CD4-positive, alpha-beta T cell (primary cell): ENCODE results near the gene GATA3. TPM values are rescaled to one million over a fixed set of nuclear protein-coding genes. Genes with fewer than 3 reads are reported as not detected.

Source experiments
- ATAC-seq: fragments of 200-7000 bp; cut with Tn5 transposase; one replicate; pipeline ENCODE4 v1.10.0; 2022; ENCODE audit warnings: mild to moderate bottlenecking; ENCODE audit not compliant: poor library complexity
- CTCF ChIA-PET: fragments of 350-600 bp; sonication (Branson Sonifier 250); formaldehyde crosslinking; loops from one replicate; lab custom pipeline; 2021; ENCODE audit warnings: antibody characterized with exemption, inconsistent platforms; lab: Charles Lee
- POLR2A ChIA-PET: fragments of 350-600 bp; sonication (Branson Sonifier 250); formaldehyde crosslinking; loops from one replicate; lab custom pipeline; 2021; ENCODE audit warnings: antibody characterized with exemption, inconsistent platforms; lab: Charles Lee
- DNase-seq, 14 experiments: peaks; one replicate each; pipeline ENCODE4 v3.0.0-alpha.2; 2013 to 2020; ENCODE audit warnings: mixed read lengths in 2 of 14
- H3K27ac ChIP-seq, 2 donors: one replicate each; pipeline versions ENCODE4 v1.5.1 to v1.7.0; 2013; ENCODE audit warnings: low read length in 2 of 2, low read depth in 1 of 2, mild to moderate bottlenecking in 1 of 2
- H3K27me3 ChIP-seq, 2 experiments: 1 replicate in 1 of 2; 2 replicates in 1 of 2; pipeline versions ENCODE4 v1.6.1 to v1.7.0; 2013; ENCODE audit warnings: low read length in 2 of 2, control low read depth in 1 of 2, mild to moderate bottlenecking in 1 of 2, moderate library complexity in 1 of 2; ENCODE audit not compliant: insufficient read depth in 2 of 2, control insufficient read depth in 1 of 2
- H3K36me3 ChIP-seq: one replicate; pipeline ENCODE4 v1.6.1; 2013; ENCODE audit warnings: low read length, control low read depth; ENCODE audit not compliant: insufficient read depth
- H3K4me1 ChIP-seq: one replicate; pipeline ENCODE4 v1.6.1; 2013; ENCODE audit warnings: low read length, control low read depth; ENCODE audit not compliant: insufficient read depth
- H3K4me3 ChIP-seq: one replicate; pipeline ENCODE4 v1.5.1; 2013; ENCODE audit warnings: mild to moderate bottlenecking, low read length, moderate library complexity
- H3K9me3 ChIP-seq, 2 experiments: 1 replicate in 1 of 2; 2 replicates in 1 of 2; pipeline versions ENCODE4 v1.6.1 to v1.7.0; 2013; ENCODE audit warnings: low read length in 2 of 2, mild to moderate bottlenecking in 2 of 2, control low read depth in 1 of 2, moderate library complexity in 1 of 2; ENCODE audit not compliant: control insufficient read depth in 1 of 2, insufficient read depth in 1 of 2
- H3K27ac Mint-ChIP-seq: one replicate; pipeline ENCODE4 v1.8.0; 2020; ENCODE audit warnings: mixed read lengths
- H3K27me3 Mint-ChIP-seq: one replicate; pipeline ENCODE4 v1.8.0; 2021; ENCODE audit warnings: mixed read lengths
- H3K36me3 Mint-ChIP-seq: one replicate; pipeline ENCODE4 v1.8.0; 2021; ENCODE audit warnings: low read depth, mixed read lengths
- H3K4me1 Mint-ChIP-seq: one replicate; pipeline ENCODE4 v1.8.0; 2021; ENCODE audit warnings: low read depth, mixed read lengths
- H3K4me3 Mint-ChIP-seq: one replicate; pipeline ENCODE4 v1.8.0; 2020; ENCODE audit warnings: mild to moderate bottlenecking, mixed read lengths
- H3K9me3 Mint-ChIP-seq: one replicate; pipeline ENCODE4 v1.8.0; 2020; ENCODE audit warnings: mixed read lengths
- CTCF ChIP-seq: fragments of 200-600 bp; IDR thresholded peaks from one replicate; pipeline ENCODE4 v1.8.0; 2022; ENCODE audit warnings: antibody characterized with exemption, mild to moderate bottlenecking
- intact Hi-C, 2 experiments: fragments of 100-400 bp; cut with DNase I in 1 of 2; cut with micrococcal nuclease in 1 of 2; formaldehyde crosslinking; loops; one replicate each; pipeline versions ENCODE4 v1.15.1 to v1.9.0; 2023 to 2025; cut with DNase I, micrococcal nuclease
- total RNA-seq, 174 experiments: library from RNA in 2 of 174; stranded (reverse) in 2 of 174; gene quantifications; one replicate each; pipeline ENCODE4 v1.2.3 and lab custom pipeline; 2021 to 2026

The GATA3 gene
- total RNA-seq, 2 experiments from 2014 or later, result 128 to 141 TPM

- Histone ChIP-seq H3K4me3 (no peak overlapping the region), H3K4me1 (no peaks in the 10 kb centered on the region), H3K36me3 (no peaks in the 10 kb centered on the region), H3K27me3 (no peaks in the 10 kb centered on the region), H3K9me3 (no peaks in the 10 kb centered on the region), H3K27ac (no peak overlapping the region)
- ATAC-seq, result no peak
- Mint-ChIP-seq H3K4me1 (no peaks in the 10 kb centered on the region), H3K9me3 (no peaks in the 10 kb centered on the region), H3K4me3 (no peak overlapping the region), H3K27ac (no peak overlapping the region), H3K27me3 (no peaks in the 10 kb centered on the region), H3K36me3 (no peaks in the 10 kb centered on the region)
- ChIA-PET CTCF (no interaction called here), POLR2A (no interaction called here)
- no peak for TF ChIP-seq CTCF
- DNase-seq, result no peak
- intact Hi-C loops, result no loop called here
These were observed 68.3 kb downstream of the GATA3 start for GRCh38 chr10:8122611-8123369.

GRCh38 chr10:8124436-8124835 lies 69.9 kb downstream of the GATA3 start:
- Histone ChIP-seq H3K27ac (no peak overlapping the region), H3K9me3 (no peaks in the 10 kb centered on the region), H3K36me3 (no peaks in the 10 kb centered on the region), H3K4me1 (no peaks in the 10 kb centered on the region), H3K27me3 (no peaks in the 10 kb centered on the region), H3K4me3 (no peak overlapping the region)
- Mint-ChIP-seq H3K4me1 (no peaks in the 10 kb centered on the region), H3K27ac (no peak overlapping the region), H3K4me3 (no peak overlapping the region), H3K9me3 (no peaks in the 10 kb centered on the region), H3K27me3 (no peaks in the 10 kb centered on the region), H3K36me3 (no peaks in the 10 kb centered on the region)
- ChIA-PET CTCF (no interaction called here), POLR2A (interaction anchor here (0.6 to 0.8 kb wide), 2 partner anchors 63 to 191 kb away, joined by 3 to 4 read pairs; no protein-coding TSS in a partner anchor)
- DNase-seq (no peak), ATAC-seq (no peak)
- intact Hi-C loops, result no loop called here
- no peak for TF ChIP-seq CTCF

Other genes starting within 250 kb of the GATA3 start
- gene TAF3, start 236.2 kb upstream of the GATA3 start, total RNA-seq, result 10 to 100 TPM; 12.6 to 12.8 TPM